Keratinocyte (primary cell): ENCODE results near the gene CAMK2D. TPM values are rescaled to one million over a fixed set of nuclear protein-coding genes. Genes with fewer than 3 reads are reported as not detected.

Source experiments
- DNase-seq: peaks from one replicate; pipeline ENCODE4 v3.0.0-alpha.2; 2011; ENCODE audit warnings: low read depth, missing footprints, low spot score
- FAIRE-seq: peaks from 2 replicates; lab custom pipeline; 2011; peaks lifted over from hg19 to GRCh38; lab: Jason Lieb, UNC
- H2AFZ ChIP-seq: 2 replicates; pipeline ENCODE4 v1.6.0; 2012; ENCODE audit warnings: low read length, control low read depth, inconsistent platforms; ENCODE audit not compliant: control insufficient read depth
- H3K27ac ChIP-seq: 2 replicates; pipeline ENCODE4 v1.5.1; 2011; ENCODE audit warnings: low read length; ENCODE audit not compliant: control insufficient read depth, insufficient read depth
- H3K27me3 ChIP-seq: 3 replicates; pipeline ENCODE4 v1.6.0; 2011; ENCODE audit warnings: low read length; ENCODE audit not compliant: control insufficient read depth, insufficient read depth; ENCODE audit errors: extremely low read depth
- H3K36me3 ChIP-seq, 2 experiments: 2 replicates in 1 of 2; 3 replicates in 1 of 2; pipeline ENCODE4 v1.5.1; 2011; ENCODE audit warnings: low read length in 2 of 2, mild to moderate bottlenecking in 1 of 2; ENCODE audit not compliant: control insufficient read depth in 2 of 2, insufficient read depth in 2 of 2; ENCODE audit errors: extremely low read depth in 1 of 2
- H3K4me1 ChIP-seq: 3 replicates; pipeline ENCODE4 v1.5.1; 2011; ENCODE audit warnings: low read length; ENCODE audit not compliant: control insufficient read depth, insufficient read depth; ENCODE audit errors: extremely low read depth
- H3K4me2 ChIP-seq: 3 replicates; pipeline ENCODE4 v1.6.0; 2011; ENCODE audit warnings: low read depth, low read length; ENCODE audit not compliant: control insufficient read depth, insufficient read depth; ENCODE audit errors: extremely low read depth
- H3K4me3 ChIP-seq, 3 experiments: fragments of 200-600 bp in 1 of 3; sonication (generic) in 1 of 3; 2 replicates in 2 of 3; 3 replicates in 1 of 3; pipeline ENCODE4 v1.5.1; 2011 to 2016; ENCODE audit warnings: low read length in 3 of 3, mild to moderate bottlenecking in 3 of 3, control low read depth in 2 of 3, inconsistent platforms in 1 of 3, low read depth in 1 of 3, mixed read lengths in 1 of 3, mixed run types in 1 of 3, moderate library complexity in 1 of 3; ENCODE audit not compliant: control insufficient read depth in 2 of 3, insufficient read depth in 2 of 3; ENCODE audit errors: extremely low read depth in 1 of 3
- H3K79me2 ChIP-seq: 2 replicates; pipeline ENCODE4 v1.6.0; 2012; ENCODE audit warnings: low read length; ENCODE audit not compliant: control insufficient read depth, insufficient read depth
- H3K9ac ChIP-seq: 3 replicates; pipeline ENCODE4 v1.6.0; 2011; ENCODE audit warnings: low read length; ENCODE audit not compliant: control insufficient read depth, insufficient read depth; ENCODE audit errors: extremely low read depth
- H3K9me1 ChIP-seq: 3 replicates; pipeline ENCODE4 v1.6.0; 2011; ENCODE audit warnings: low read length; ENCODE audit not compliant: control insufficient read depth, insufficient read depth; ENCODE audit errors: extremely low read depth
- H3K9me3 ChIP-seq: 2 replicates; pipeline ENCODE4 v1.5.1; 2012; ENCODE audit warnings: low read depth, low read length; ENCODE audit not compliant: control insufficient read depth
- H4K20me1 ChIP-seq: 3 replicates; pipeline ENCODE4 v1.6.0; 2011; ENCODE audit warnings: low read length; ENCODE audit not compliant: control insufficient read depth, insufficient read depth; ENCODE audit errors: extremely low read depth
- CTCF ChIP-seq, 3 experiments: IDR thresholded peaks in 1 of 3; conservative IDR thresholded peaks in 1 of 3; optimal IDR thresholded peaks in 1 of 3; 2 replicates in 2 of 3; 3 replicates in 1 of 3; pipeline versions ENCODE3 to v1.5.1; 2011; ENCODE audit warnings: low read length in 3 of 3, mild to moderate bottlenecking in 3 of 3, moderate library complexity in 2 of 3, control low read depth in 1 of 3, inconsistent platforms in 1 of 3; ENCODE audit not compliant: insufficient read depth in 2 of 3; ENCODE audit errors: extremely low read depth in 1 of 3
- EZH2 ChIP-seq: IDR thresholded peaks from one replicate; pipeline ENCODE4 v1.6.1; 2012; ENCODE audit warnings: inconsistent platforms, mild to moderate bottlenecking, low read length, moderate library complexity
- dilution Hi-C: fragments of 300-500 bp; cut with MboI; formaldehyde crosslinking; loops from one replicate; pipeline ENCODE4 v1.7.0; 2020; ENCODE audit warnings: low sequenced_read_pairs; ENCODE audit not compliant: extremely low pct_ligation_motif_present
- polyA plus RNA-seq, 5 experiments: library from polyadenylated mRNA; depleted of rRNA in 3 of 5; stranded (reverse) in 3 of 5; stranded (forward) in 1 of 5; unstranded in 1 of 5; fragments of >200 nt; gene quantifications; 1 replicate in 1 of 5; 2 replicates in 3 of 5; 3 replicates in 1 of 5; pipeline versions ENCODE4 v1.2.1 to v1.2.3, GENCODE V29; 2011 to 2012; ENCODE audit warnings: missing spikeins in 2 of 5, low read depth in 1 of 5, low replicate concordance in 1 of 5

The CAMK2D gene
- polyA plus RNA-seq, 1 donor (not counting 4 experiments of a cell fraction or from before 2014, with no cell fraction given), result 18.8 TPM

- FAIRE-seq, result no peak
- no peak overlapping the region for H3K4me2 ChIP-seq
- no peaks in the 10 kb centered on the region for H3K27me3 ChIP-seq
- H3K9ac ChIP-seq, result no peak overlapping the region
- H4K20me1 ChIP-seq, result no peaks in the 10 kb centered on the region
- no peak overlapping the region for H3K27ac ChIP-seq
- H3K36me3 ChIP-seq, result no peaks in the 10 kb centered on the region
- dilution Hi-C loops, result no loop called here
- TF ChIP-seq EZH2 (no peak), CTCF (optimal IDR thresholded peaks at IDR 0.05 in 1 of 3, IDR thresholded peaks at IDR 0.05 in 1 of 3, conservative IDR thresholded peaks at IDR 0.05 in 1 of 3; ENCODE audit: extremely low read depth in 1 of 3, insufficient read depth in 2 of 3, low read length in 3 of 3) (no peak)
- H3K79me2 ChIP-seq, result peaks cover 2% of the 10 kb centered on the region
- H3K4me1 ChIP-seq, result no peaks in the 10 kb centered on the region
- DNase-seq, result no peak
- no peak overlapping the region for H2AFZ ChIP-seq
- H3K9me3 ChIP-seq, result no peaks in the 10 kb centered on the region
- no peak overlapping the region for H3K4me3 ChIP-seq
- no peaks in the 10 kb centered on the region for H3K9me1 ChIP-seq
Measured at GRCh38 chr4:113747949-113748348, 13.6 kb downstream of the CAMK2D start.

DNA sequence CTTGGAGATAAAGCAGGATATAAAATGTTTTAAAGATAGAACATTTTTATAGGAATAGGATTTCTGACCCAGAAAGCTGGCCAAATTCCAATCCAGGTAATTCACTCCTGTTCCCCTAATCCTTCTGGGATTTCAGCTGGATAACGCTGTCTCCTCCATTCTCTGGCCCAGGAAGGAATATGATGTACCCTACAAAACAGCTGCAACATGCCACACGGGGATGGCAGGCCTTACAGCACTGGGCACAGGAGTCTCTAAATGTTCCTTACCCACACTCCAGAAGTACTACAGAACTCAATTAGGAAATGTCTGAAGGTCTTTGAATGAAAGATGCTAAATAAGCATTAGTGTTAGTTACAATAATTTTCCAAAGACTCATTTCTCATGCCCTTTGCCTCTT, 15.8 kb downstream of the CAMK2D start:
- H3K4me1 ChIP-seq, result no peaks in the 10 kb centered on the region
- peaks cover 2% of the 10 kb centered on the region for H3K79me2 ChIP-seq
- no peaks in the 10 kb centered on the region for H3K9me3 ChIP-seq
- no peak overlapping the region for H3K4me3 ChIP-seq
- H4K20me1 ChIP-seq, result no peaks in the 10 kb centered on the region
- TF ChIP-seq EZH2, result no peak
- TF ChIP-seq CTCF (optimal IDR thresholded peaks at IDR 0.05 in 1 of 3, IDR thresholded peaks at IDR 0.05 in 1 of 3, conservative IDR thresholded peaks at IDR 0.05 in 1 of 3; ENCODE audit: extremely low read depth in 1 of 3, insufficient read depth in 2 of 3, low read length in 3 of 3), result no peak
- H3K4me2 ChIP-seq, result no peak overlapping the region
- no peaks in the 10 kb centered on the region for H3K9me1 ChIP-seq
- H3K9ac ChIP-seq, result no peak overlapping the region
- H3K36me3 ChIP-seq, result no peaks in the 10 kb centered on the region
- dilution Hi-C loops, result no loop called here
- H3K27me3 ChIP-seq, result no peaks in the 10 kb centered on the region
- H2AFZ ChIP-seq, result no peak overlapping the region
- FAIRE-seq (no peak), DNase-seq (no peak)
- H3K27ac ChIP-seq, result no peak overlapping the region
